Left kidney (tissue), 2 donors: ENCODE measurements around the gene CDKL4. TPM values are rescaled to one million over a fixed set of nuclear protein-coding genes. Genes with fewer than 3 reads are reported as not detected.
"Not testable (repeated sequence)": the region's sequence is repeated elsewhere in the genome, so short reads cannot be mapped to it uniquely, and the experiment has no call there.

Source experiments
- DNase-seq: peaks from one replicate; pipeline ENCODE4 v3.0.0-alpha.2; 2013
- polyA plus RNA-seq: library from polyadenylated mRNA; unstranded; fragments of 120-200 nt; gene quantifications from one replicate; pipeline ENCODE4 v1.2.1, GENCODE V29; 2013; ENCODE audit not compliant: insufficient read length

The CDKL4 gene
- polyA plus RNA-seq, 1 donor = 1.2 TPM

DNA sequence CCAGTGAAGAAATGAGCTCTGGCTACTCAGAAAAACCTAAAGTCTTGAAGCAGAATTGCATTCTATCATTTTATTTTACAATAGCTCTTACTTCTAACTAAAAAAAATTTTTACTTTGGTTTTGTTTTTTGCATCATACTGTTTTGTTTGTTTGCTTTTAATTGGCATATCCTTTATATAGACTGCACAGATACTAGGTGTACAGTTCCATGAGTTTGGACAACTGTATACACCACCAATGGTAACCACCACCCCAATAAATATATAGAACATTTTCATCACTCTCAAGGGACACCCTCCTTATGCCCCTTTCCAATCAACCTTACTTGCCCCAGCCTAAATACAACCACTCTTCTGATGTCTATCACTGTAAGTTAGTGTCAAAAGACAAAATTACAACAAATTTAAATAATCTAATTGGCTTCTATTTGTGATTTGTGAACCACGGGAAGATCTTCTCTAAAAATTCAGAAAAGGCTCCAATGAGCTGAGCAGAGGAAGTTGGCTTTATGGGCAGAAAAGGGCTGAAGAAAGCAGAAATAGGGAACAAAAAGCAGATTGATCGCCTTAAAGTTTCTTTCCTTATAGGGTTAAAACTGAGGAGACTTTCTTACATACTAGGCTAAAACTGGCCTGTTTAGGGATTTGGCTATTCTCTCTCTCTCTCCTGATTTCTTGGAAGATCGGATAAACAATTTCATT is 100.7 kb downstream of the CDKL4 start:
- no peak for DNase-seq

DNA sequence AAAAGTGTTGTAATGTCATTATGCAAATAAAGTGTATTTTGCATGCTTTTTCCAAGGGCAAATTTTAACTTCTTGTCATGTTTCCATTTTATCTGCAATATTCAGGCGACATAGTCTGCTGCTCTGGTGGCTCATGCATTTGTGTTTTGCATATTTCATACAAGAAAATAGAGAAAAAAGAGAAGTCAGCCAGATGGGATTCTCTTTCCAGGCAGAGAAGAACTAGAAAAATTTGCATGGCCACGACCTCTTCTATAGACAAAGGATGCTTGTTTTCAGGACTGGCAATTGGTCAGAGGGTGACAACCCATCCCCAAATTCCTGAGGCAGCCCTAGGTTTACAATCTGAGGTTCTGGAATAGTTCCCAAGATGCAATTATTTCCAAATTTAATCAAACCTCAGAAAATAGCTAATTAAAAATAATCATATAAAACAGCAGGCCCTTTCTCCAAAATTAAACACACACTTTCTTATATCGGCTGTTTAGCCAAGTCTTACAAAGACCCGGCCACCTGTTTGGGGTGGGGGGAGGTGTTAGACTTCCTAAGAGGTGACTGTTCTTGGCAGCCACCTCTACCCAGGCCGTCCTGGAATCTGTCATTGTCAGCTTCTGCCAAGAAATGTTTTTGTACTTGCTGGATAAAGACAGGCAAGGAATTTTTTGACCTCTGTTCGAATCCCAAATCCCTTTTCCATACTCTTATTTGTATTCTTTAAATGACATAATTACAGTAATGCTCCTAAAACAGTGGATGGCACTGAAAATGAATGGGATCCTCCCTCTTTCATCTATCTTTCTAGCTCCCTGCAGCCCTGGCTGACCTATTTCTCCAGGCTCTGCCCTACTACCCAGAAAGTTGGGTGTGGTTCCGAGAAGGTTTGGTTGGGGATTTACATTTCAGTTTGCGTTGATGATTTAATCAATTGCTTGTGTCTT is 102.2 kb downstream of the CDKL4 start:
- DNase-seq = no peak

GRCh38 chr2:39140948-39141333 is 102.8 kb downstream of the CDKL4 start:
- not testable (repeated sequence) for DNase-seq

DNA sequence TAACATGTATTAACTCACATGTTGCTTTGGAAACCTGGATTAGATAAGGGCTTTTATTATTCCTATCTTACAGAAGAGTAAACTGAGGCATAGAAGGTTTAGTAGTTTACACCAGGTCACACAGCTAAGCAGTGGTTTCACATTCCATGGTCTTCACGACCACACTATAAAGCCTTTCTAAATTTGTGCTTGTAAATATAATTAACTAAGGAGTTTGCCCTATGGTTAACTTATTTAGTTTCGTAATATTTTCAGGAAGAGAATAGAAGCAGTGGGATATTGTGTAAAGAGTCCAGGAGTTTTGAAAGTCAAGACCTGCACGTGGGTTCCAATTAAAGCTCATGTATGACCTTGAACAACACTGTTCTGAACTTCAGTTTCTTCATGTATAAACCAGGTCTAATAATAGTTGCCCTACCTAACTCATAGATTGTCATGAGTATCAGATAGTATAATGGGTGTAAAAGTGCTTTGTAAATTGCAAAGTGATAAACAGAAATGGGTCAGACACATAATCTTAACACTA is 103.4 kb downstream of the CDKL4 start:
- DNase-seq = no peak

- no peak for DNase-seq
Measured at GRCh38 chr2:39139511-39140237, 104.1 kb downstream of the CDKL4 start.

DNA sequence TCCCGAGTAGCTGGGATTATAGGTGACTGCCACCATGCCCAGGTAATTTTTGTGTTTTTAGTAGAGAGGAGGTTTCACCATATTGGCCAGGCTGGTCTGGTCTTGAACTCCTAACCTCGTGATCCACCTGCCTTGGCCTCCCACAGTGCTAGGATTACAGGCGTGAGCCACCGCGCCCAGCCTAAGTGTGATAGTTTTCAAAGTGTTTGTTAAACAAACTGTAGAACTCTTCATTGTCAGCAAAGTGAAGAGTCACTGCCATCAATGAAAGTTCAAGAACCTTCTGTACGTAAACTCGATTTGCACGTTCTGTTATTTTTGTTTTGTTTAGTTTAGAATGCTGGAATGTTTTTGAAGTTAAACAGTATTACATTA is 104.9 kb downstream of the CDKL4 start:
- DNase-seq = no peak

DNA sequence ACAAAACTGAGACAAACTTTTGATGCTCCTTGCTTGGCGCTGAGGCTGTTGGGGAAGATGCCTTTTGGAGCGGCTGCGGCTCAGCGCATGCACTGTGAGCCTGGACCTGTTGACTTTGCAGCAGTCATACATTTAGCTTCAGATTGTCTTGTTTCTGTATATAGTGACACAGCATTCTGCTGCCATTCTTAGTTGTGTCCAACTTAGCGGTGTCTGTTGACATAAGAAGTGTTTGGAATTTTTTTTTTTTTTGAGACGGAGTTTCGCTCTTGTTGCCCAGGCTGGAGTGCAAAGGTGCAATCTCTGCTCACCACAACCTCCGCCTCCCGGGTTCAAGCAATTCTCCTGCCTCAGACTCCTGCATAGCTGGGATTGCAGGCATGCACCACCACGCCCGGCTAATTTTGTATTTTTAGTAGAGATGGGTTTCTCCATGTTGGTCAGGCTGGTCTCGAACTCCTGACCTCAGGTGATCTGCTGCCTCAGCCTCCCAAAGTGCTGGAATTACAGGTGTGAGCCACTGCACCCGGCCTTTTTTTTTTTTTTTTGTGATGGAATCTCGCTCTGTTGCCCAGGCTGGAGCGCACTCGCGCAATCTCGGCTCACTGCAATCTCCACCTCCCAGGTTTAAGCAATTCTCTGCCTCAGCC is 105.5 kb downstream of the CDKL4 start:
- not testable (repeated sequence) for DNase-seq

DNA sequence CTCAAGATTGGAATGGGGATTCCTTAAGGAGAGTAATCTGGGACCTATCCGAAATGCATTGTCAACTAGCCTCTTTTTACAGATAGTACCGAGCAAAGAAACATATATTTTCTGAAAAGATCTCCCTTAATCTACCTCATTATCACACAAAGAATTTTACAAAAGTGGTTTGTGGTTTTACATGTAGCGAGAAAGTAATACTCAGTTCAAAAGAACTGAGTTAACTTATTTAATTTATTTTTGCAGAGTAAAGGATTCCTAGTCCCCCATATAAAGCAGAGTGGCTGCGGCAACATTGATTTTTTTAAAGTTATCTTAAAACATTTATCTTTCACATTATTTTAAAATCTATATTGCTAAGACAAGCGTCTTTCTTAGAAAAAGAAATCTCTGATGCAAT is 107.0 kb downstream of the CDKL4 start:
- no peak for DNase-seq

- no peak for DNase-seq
Measured at GRCh38 chr2:39135690-39136259, 108.0 kb downstream of the CDKL4 start.

GRCh38 chr2:39133215-39133851 is 110.4 kb downstream of the CDKL4 start:
- DNase-seq = no peak

- no peak for DNase-seq
Measured at GRCh38 chr2:39128919-39129391, 114.8 kb downstream of the CDKL4 start.

- DNase-seq = no peak
Measured at GRCh38 chr2:39127973-39128372, 115.8 kb downstream of the CDKL4 start.

Other genes with a start within 250 kb of the CDKL4 start
- 65.1 TPM for gene SOS1, start 122.9 kb downstream of the CDKL4 start, polyA plus RNA-seq
- gene MAP4K3, start 193.3 kb upstream of the CDKL4 start, polyA plus RNA-seq = 98.1 TPM